HEK293T (cell line): ENCODE measurements around the gene LRRTM4.

ENCODE experiments used
- BHLHE40 ChIP-seq: fragments of 450-650 bp; IDR thresholded peaks from 2 replicates; pipeline ENCODE4 v1.6.1; 2016; ENCODE audit warnings: mild to moderate bottlenecking, moderate library complexity, borderline replicate concordance
- CTBP1 ChIP-seq: fragments of 450-650 bp; IDR thresholded peaks from 2 replicates; pipeline ENCODE4 v1.6.1; 2016; ENCODE audit warnings: borderline replicate concordance
- ELF4 ChIP-seq: fragments of 450-650 bp; IDR thresholded peaks from 2 replicates; pipeline ENCODE4 v1.6.1; 2017; ENCODE audit warnings: antibody characterized with exemption
- FOXA1 ChIP-seq: fragments of 450-650 bp; IDR thresholded peaks from 2 replicates; pipeline ENCODE4 v1.6.1; 2016; ENCODE audit warnings: mild to moderate bottlenecking
- FOXK2 ChIP-seq: fragments of 450-650 bp; IDR thresholded peaks from 2 replicates; pipeline ENCODE4 v1.6.1; 2016; ENCODE audit warnings: mild to moderate bottlenecking
- FOXM1 ChIP-seq: fragments of 450-650 bp; IDR thresholded peaks from 2 replicates; pipeline ENCODE4 v1.6.1; 2017; ENCODE audit warnings: mild to moderate bottlenecking, borderline replicate concordance
- LEF1 ChIP-seq: fragments of 450-650 bp; IDR thresholded peaks from 2 replicates; pipeline ENCODE4 v1.6.1; 2017; ENCODE audit warnings: mild to moderate bottlenecking, borderline replicate concordance
- NFRKB ChIP-seq: fragments of 450-650 bp; IDR thresholded peaks from 2 replicates; pipeline ENCODE4 v1.6.1; 2016; ENCODE audit warnings: mild to moderate bottlenecking, moderate library complexity
- PKNOX1 ChIP-seq: fragments of 450-650 bp; IDR thresholded peaks from 2 replicates; pipeline ENCODE4 v1.6.1; 2016
- SP1 ChIP-seq: fragments of 450-650 bp; IDR thresholded peaks from 2 replicates; pipeline ENCODE4 v1.6.1; 2017
- SUZ12 ChIP-seq: fragments of 450-650 bp; IDR thresholded peaks from 2 replicates; pipeline ENCODE4 v1.6.1; 2016; ENCODE audit warnings: mild to moderate bottlenecking
- TARDBP ChIP-seq: fragments of 450-650 bp; IDR thresholded peaks from 2 replicates; pipeline ENCODE4 v1.6.1; 2016
- ZNF384 ChIP-seq: fragments of 450-650 bp; IDR thresholded peaks from 2 replicates; pipeline ENCODE4 v1.6.1; 2016

GRCh38 chr2:77296791-77297190 lies 225.4 kb downstream of the LRRTM4 start:
- TF ChIP-seq SP1 (no peak), NFRKB (no peak), ELF4 (no peak), FOXM1 (no peak), CTBP1 (no peak), TARDBP (no peak), FOXK2 (no peak), SUZ12 (no peak), BHLHE40 (no peak), LEF1 (no peak), ZNF384 (no peak), FOXA1 (no peak), PKNOX1 (no peak)
